Breast epithelium (tissue), 3 donors: Measurements from ENCODE around the gene ACTN4.

Source experiments
- CTCF ChIP-seq, 3 donors: fragments of 450-650 bp; IDR thresholded peaks; one replicate each; pipeline ENCODE4 v1.5.1; 2016 to 2017; ENCODE audit warnings: antibody characterized with exemption in 3 of 3, mild to moderate bottlenecking in 3 of 3, moderate library complexity in 3 of 3
- POLR2A ChIP-seq: fragments of 450-650 bp; IDR thresholded peaks from one replicate; pipeline ENCODE4 v1.6.1; 2016; ENCODE audit warnings: antibody characterized with exemption, mild to moderate bottlenecking, moderate library complexity
- POLR2AphosphoS5 ChIP-seq, 3 donors: sonication (generic); formaldehyde crosslinking; IDR thresholded peaks; one replicate each; pipeline ENCODE4 v1.6.1; 2017; ENCODE audit warnings: antibody characterized with exemption in 3 of 3

DNA sequence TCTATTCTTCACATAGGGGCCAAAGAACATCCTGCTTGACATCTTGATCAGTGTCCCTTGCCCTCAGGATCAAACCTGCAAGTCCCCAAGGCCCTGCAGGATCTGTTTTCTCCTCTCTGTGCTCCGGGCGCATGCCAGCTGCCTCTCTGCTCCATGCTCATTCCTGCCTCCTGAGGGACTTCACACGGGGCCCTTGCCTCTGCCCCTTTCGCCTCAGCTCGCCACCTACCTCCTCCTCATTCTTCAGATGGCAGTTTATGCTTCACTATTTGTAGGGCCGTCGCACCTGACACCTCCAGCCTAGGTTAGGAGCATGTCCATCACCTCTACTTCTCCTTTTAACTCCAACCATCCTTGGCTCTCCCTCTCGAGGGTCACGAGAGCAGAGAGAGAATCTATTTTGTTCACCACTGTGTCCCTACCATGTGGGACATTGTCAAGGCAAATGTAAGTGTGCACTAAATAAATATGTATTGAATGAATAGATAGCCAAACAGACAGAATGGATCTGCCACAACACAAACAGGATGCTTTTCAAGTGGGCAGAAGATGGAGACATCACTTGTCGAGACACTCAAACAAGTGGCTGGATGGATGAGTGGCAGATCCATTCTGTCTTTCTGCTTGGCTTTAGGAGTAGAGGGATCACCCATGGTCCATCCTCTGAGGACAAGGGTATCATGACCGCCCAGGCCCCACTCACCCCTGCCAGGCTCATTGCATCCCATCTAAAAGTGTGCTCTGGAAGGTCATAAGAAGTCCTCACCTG lies 29.6 kb downstream of the ACTN4 start:
- TF ChIP-seq POLR2A: no peak
- TF ChIP-seq CTCF (IDR thresholded peaks at IDR 0.05): no peak
- no peak for TF ChIP-seq POLR2AphosphoS5 (IDR thresholded peaks at IDR 0.05)
